GM21447 (cell line): ENCODE data around the gene C2orf74.
A peak's percentile ranks its signal among the peaks of the same experiment; 100 is the strongest.
"Not testable (repeated sequence)": the region's sequence is repeated elsewhere in the genome, so short reads cannot be mapped to it uniquely, and the experiment has no call there.

ENCODE experiments used
- ATAC-seq: cut with Tn5 transposase; IDR thresholded peaks from one replicate; pipeline ENCODE4 v1.9.1; 2021; ENCODE audit not compliant: unreplicated experiment

Gene C2orf74

DNA sequence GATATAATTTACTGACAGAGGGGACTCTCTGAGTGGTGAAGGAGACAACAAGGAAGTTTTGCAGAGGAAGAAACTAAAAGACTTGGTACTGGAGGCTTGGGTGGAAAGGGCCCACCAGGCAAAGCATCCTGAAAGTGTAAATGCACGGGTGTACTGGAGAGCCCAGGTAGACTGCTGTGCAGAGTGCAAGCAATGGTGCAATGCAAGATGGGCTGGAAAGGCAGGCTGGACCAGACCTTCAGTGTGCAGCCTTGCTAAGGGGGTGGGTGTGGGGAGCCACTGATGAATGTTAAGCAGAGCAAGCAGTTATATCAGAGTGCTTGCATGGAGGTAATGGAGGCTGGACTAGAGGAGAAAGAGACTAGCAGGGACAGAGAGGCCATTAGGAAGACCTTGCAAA is 10.7 kb downstream of the C2orf74 start:
- ATAC-seq: no peak

DNA sequence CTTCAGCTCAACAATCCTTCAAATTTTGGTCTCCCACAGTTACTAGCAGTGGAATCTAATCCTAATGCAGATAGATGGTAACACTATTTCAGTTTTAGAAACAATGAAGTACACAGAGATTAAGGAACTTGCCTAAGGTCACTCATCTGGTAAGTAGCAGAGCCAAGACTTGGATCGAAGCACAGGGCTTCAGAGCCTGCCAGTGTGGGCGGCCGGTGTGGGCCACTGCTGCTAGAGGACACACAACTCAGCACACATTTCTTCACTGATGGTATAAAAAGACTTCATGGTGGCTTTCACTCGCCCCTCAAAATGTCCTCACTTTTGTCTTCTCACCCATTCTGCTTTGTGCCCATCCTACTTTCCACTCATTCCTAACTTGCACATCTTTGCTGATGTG is 11.1 kb downstream of the C2orf74 start:
- ATAC-seq: no peak

DNA sequence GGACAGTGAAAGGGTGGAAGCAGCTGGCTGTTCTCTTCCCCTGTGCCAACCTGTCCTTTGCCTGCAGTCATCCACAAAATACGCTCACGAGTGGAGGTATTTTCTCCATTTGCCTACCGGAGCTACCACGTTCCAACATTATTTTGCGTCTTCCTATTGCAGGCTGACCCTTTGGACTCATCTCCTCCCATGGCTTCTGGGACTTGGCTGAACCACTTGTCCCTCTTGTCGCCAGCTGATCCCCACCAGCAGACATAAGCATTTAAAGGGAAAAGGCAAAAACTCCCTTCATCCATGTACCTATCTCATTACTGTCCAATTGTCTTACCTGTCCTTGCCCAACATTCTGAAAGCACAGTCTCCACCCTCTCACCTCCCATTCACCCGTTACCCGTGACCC is 13.0 kb downstream of the C2orf74 start:
- no peak for ATAC-seq

DNA sequence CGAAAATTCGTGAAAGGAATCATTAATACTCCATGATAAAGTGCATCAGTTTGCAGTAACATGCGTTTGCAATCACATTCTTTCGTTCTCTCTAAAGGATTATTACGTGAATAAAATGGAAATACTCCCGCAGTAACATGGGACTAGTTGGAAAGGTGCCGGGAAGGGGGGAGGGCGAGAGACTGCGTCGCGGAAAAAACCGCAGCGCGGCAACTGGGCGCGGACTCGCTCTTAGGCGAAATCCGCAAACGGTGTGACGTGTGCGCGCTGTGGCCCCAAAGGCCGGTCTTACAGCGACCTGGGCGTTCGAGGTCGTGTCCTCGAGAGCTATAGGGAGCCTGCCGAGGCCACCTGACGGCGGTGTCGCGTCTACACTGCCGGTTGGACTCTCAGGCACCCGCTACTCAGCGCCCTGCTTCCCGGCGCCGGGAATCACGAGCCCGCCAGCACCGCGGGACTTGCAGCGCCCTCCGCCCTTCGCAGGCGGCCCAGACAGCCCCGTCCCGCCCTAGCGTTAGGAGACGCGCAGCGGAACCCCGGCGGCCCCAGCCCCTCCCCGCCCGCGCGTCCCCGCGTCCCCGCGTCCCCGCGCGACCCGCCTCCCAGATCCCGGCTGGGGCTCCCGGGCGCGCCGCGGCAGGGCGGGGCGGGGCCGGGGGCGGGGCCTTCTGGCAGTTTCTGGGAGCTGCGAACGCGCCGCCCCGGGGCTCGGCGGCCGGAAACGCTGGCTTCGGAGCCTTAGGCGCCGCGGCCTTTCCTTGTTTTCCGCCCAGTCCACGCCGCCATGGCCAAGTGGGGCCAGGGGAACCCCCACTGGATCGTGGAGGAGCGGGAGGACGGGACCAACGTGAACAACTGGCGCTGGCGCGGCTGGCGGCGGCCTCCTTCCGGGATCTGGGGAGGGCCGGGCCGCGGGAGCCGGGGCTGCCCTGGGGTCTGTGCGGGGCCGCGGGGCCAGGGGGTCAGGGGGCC is 15.1 kb downstream of the C2orf74 start:
- ATAC-seq: peak; percentile 69

DNA sequence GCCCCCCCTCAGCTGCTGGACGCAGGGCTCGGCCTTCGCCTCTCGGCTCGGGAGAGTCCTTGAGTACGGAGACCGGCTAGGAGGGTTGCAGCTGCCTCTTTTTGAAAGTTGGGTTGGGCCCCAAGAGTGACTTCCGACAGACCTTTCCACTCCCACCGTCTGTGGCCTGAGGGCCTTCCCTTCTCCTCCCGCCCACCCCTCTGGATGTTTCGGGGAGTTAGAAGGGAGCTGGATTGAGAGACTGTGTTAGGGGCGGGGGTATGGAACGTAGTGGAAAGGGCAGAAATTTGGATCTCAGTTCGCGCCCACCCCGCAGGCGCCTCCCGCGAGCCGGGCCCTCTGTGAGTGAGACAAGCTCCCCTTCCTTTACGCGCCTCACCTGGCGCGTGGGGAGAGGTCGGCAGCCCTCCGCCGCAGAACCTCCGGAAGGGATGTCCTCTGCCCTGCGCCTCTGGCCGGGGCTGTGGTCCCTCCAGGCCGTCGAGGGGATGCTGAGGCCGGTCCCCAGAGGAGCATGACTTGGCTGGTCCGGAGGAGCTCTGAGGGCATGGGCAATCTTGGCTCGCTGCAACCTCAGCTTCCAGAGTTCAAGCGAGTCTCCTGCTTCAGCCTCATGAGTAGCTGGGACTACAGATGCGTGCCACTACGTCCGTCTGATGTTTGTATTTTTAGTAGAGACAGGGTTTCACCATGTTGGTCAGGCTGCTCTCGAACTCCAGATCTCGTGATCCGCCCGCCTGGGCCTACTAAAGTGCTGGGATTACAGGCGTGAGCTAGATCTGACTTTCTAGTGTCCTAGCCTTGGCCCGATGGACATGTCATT is 15.9 kb downstream of the C2orf74 start:
- ATAC-seq: peak; percentile 36

DNA sequence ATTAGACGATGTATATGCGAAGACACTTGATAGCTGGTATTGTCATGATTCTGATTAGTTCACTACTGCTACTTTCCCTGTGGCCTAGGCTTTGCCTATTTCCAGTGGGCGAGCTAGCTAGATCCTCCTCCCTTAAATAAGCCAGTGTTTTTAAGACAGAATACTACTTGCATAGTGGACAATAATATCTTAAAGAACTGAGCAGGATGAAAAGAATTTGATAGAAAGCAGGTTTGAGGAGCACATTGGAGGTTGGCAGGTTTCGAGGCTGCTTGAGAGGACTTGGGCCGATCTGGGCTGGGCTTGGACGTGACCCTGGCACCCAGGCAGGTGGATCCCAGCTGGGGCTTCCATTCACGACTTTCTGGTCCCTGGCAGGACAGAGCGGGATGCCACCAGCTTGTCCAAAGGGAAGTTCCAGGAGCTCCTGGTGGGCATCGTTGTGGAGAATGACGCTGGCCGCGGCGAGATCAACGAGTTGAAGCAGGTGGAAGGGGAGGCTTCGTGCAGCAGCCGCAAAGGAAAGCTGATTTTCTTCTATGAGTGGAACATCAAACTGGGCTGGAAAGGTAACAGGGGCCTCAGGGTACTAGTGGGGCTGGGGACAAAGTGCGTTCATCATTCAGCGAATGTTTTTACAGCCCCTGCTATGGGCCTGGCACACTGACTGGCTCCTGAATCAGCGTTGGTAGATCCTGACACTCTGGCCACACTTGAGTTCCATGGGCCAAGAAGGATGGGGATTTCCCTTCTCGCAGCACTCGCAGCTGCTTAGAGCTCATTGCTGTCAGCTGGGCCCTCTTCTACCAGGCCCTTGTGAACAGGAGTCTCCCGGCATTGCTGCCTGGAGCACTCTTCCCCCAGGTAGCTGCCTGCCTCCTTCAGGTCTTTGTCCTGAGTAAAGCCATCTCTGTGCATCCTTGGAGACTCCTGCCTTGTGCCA is 16.9 kb downstream of the C2orf74 start:
- no peak for ATAC-seq

DNA sequence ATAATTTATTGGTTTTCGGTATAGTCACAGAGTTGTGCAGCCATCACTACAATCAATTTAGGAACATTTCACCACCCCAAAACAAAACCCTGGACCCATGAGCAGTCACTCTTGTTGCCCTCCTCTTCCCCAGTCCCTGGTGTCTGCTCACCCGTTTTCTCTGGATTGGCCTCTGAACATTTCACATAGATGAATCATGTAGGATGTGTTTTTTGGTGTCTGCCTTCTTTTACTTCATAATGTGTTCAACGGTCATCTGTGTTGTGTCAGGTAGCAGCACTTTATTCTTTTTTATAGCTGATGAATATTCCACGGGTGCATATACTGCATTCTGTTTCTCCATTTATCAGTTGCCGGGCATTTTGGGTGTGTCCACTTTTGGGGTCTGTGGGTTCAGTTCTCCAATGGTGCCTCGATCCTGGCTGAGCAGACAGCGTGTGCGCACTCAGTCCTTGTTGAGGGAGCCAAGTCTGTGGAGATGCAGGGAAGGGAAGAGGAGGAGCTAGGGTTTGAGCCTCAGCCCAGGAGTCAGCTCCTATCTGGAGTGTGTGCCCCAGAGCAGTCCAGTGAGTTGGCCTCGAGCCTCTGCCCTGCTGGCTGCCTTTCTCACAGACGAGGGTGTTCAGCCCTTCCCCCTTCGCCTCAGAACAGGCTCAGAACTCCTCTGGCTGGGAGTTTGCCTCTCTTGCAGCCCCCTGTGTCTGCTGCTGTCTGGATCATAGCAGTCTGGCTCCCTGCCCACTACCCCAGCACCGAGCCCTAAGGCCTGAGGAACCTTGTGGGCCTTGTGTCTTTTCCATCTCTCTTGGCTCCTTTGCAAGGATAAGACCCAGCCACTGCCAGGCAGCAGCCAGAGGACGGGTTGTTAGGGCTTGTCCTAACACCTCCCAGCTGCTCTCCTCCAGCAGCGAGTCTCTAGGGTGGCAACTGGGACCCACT is 18.0 kb downstream of the C2orf74 start:
- no peak for ATAC-seq

DNA sequence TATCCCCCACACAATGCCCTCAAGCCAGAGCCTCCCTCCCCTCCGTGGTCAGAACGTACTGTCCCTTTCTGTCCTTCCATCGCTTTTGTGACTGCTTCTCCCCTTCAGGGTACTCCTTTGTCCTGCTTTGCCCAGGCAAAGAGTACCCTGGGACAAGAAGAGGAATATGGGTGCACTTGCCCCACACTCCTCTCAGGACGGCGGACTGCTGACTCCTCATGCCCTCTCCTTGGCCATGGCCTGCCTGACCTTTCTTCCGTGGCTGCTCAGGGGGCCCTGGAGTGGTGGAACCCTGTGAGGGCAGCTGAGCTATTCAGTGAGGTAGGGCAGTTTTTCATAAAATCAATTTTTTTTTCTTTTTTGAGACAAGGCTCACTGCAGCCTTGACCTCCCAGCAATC is 18.7 kb downstream of the C2orf74 start:
- no peak for ATAC-seq

DNA sequence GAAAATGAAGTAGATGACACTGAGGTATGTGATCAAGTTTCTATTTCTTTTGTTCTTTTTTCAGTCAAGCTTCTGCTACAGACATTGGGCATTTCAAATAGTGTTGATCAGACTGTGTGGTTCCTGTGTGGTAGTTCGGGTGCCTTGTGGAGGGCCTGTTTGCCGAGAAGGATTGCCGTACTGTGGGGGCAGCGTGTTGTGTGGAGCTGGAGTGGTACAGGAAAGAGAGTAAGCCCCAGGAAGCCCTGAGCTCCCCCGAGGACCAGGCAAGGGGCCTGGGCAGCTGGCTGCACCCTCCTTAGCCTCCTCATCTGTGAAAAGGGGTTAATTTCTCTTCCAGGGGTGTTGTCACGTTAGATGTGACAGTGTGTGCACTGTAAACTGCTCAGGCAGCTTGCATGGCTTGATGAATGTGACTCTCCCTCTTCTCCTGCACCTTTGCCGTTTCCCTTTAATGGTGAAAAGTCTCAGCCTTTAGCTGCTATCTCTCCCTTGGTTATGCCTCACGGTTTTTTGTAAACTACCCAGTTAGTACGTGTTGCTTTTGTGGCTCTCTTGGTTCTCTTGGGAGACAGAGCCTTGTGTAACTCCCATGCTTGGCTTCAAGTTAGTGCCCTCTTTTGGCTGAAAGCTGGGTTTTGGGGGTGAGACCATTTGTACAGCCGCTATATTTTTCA is 19.5 kb downstream of the C2orf74 start:
- ATAC-seq: no peak

DNA sequence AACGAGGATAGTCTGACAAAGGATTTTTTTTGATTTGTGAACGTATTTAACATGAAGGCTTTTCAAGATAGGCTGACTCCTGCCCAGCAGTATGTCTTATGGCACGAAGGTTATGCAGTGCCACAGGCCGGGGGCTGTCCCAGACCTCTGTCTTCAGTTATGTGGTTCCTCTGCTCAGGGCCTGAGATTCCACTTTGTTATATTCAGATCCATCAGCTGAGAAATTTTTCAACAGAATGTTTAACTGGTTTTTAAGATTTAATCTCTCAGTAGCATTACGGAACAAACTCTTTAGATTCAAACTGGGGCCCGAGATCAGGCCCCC is 20.0 kb downstream of the C2orf74 start:
- no peak for ATAC-seq

DNA sequence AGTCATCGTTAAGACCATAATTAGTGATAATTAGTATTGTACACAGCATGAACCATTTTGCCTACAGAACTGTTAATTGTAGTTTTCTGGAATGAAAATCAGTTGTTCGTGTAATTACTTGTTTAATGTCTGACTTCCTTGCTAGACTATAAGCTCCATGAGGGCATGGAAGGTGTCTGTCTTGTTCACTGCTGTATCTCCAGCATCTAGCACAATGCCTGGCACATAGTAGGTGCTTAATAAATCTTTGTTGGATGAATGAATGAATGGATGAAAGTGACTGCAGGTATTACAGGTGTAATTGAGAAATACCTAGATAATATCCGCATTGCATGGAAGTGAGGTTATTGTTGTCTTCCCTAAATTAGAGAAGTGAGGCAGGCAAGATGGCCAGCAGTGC is 21.8 kb downstream of the C2orf74 start:
- ATAC-seq: no peak

DNA sequence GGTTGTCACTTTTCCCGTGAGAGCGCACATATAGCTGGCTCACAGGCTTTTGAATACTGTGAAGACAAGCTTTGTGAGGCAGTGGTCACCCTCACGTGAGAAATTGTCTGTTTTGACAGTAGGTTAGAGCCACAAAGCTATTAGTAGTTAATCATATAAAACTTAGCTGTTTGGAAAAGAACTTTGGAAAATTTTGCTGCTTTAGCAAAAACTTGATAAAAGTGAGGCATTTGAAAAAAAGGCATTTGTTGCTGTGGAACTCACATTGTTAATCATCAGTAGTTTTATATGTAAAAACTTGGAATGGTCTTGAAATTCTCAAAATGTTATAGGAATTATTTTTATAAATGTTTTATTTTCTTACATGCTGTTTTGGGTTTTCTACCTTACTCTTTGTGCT is 22.3 kb downstream of the C2orf74 start:
- ATAC-seq: no peak

DNA sequence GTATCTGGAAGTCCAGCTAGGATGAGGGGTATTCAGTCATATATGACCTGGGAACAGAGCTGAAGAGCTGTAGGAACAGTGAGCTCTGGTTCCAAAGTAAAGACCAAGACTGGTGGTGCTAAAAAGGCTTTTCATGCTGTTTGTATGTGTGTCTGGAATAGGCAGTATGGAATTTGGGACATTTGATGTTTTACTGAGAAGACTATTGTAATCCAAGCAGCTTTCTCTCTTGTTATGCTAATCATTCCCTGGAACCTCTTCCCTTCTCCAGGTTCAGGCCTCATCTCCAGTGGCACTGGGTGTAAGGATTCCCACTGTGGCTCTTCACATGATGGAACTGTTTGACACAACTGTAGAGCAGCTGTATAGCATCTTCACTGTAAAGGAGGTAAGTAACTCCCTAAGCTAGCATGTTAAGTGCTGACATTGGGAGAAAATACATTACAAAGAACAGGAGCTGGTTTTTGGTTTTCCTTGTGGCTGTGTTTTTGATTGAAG is 23.3 kb downstream of the C2orf74 start:
- ATAC-seq: no peak

DNA sequence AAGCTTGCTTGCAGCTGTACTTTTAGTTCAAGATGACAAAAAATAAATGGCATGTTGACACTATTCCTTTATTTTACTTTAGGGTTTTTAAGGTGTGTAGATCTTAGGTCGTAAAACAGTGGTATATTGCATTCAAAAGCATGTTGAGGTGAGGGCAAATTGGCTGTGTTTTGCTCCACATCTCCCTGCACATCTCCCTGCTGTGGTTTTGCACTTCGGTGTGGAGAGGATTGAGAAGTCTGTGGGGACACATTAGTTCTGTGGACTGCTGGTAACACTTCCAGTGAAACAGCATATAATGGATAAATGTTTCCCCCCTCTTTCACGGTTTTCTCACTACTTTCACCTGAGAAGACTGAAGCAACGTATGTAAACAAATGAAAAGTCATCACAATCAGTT is 25.1 kb downstream of the C2orf74 start:
- no peak for ATAC-seq

DNA sequence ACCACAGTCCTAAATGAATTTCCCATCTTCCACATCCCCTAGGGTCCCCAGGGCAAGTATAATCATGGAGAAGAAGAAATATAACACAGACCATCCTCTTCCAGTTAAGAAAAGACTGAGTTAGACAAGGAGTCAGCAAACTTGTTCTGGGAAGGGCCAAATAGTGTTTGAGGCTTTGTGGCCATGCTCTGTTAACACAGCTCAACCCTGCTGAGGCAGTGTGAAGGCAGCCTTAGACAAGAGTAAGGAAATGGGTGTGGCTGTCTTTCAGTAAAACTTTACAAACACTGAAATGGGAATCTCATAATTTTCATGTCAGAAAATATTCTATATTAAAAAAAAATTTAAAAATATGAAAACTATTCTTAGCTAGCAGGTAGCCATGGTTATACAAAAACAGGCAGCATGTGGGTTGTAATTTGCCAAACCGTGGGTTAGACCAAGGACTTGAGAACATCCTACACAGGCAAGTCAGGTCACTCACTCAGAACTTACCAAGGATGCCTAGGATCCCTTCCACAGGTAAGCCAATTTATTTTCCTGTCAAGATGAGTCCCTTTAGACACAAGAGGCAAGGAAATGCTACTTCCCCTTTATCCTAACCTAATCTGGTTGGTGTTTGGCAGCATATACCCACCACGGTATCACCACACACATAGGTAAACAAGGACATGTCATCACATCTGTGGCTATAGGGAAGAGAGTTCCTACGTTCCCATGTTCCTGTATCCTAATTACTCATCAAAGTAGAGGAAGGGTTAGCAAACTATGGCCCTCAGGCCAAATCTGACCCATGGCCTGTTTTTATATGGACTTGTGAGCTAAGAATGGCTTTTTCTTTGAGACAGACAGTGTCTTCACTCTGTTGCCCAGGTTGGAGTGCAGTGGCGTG is 31.9 kb downstream of the C2orf74 start:
- ATAC-seq: no peak

DNA sequence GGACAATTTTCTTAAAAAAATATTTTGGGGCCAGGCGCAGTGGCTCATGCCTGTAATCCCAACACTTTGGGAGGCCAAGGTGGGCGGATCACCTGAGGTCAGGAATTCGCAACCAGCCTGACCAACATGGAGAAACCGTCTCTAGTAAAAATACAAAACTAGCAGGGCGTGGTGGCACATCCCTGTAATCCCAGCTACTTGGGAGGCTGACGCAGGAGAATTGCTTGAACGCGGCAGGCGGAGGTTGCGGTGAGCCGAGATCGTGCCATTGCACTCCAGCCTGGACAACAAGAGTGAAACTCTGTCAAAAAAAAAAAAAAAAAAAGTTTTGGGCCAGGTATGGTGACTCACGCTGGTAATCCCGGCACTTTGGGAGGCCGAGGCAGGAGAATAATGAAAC is 32.7 kb downstream of the C2orf74 start:
- not testable (repeated sequence) for ATAC-seq

DNA sequence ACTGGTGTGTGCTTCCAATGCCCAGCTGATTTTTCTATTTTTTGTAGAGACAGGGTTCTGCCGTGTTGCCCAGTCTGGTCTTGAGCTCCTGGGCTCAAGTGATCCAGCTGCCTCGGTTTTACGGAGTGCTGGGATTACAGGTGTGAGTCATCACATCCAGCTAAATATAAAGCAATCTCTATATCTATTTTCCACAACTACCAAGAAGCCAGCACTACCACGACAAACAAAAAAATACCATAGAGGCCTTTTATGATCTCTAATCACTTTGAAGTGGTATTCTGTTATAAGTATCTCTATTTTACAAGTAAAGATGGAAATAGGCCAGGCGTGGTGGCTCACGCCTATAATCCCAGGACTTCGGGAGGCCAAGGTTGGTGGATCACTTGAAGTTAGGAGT is 34.7 kb downstream of the C2orf74 start:
- ATAC-seq: no peak

DNA sequence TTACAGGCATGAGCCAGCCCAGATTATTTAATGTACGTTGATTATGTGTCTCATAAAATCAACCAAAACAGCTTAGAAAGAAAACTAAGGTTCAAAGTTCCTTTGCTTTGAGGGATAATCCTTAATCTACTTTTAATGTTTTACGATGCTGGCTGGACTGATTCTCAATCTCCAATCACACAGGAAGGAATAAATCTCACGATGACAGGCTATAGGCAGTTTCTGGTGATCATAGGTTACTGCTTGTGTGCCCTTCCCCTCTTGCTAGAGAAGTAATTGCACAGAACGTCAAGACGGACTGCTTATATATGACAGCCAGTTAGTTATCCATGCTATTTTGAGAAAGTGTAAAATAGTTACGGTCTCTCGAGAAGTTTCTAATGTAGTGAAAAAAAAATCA is 43.1 kb downstream of the C2orf74 start:
- ATAC-seq: no peak
